CD4-positive, CD25-positive, alpha-beta regulatory T cell (primary cell): ENCODE measurements around the gene MGRN1. TPM values are rescaled to one million over a fixed set of nuclear protein-coding genes. Genes with fewer than 3 reads are reported as not detected.

ENCODE experiments used
- ATAC-seq, 2 donors: fragments of 150-1000 bp; cut with Tn5 transposase; one replicate each; pipeline ENCODE4 v1.10.0; 2021; ENCODE audit warnings: low read depth in 2 of 2, moderate number of reproducible peaks in 2 of 2, moderate library complexity in 1 of 2
- DNase-seq, 3 donors: peaks; one replicate each; pipeline versions ENCODE4 v3.0.0 to v3.0.0-alpha.2; 2012 to 2022; ENCODE audit warnings: mixed read lengths in 1 of 3
- H3K27ac ChIP-seq: one replicate; pipeline ENCODE4 v1.7.0; 2013; ENCODE audit warnings: mild to moderate bottlenecking, low read length; ENCODE audit not compliant: insufficient read depth, poor library complexity, severe bottlenecking
- H3K27me3 ChIP-seq: one replicate; pipeline ENCODE4 v1.7.0; 2013; ENCODE audit warnings: low read length; ENCODE audit not compliant: control insufficient read depth, insufficient read depth
- H3K36me3 ChIP-seq: one replicate; pipeline ENCODE4 v1.7.0; 2013; ENCODE audit warnings: mild to moderate bottlenecking, low read length, moderate library complexity; ENCODE audit not compliant: control insufficient read depth, insufficient read depth
- H3K4me1 ChIP-seq: 2 replicates; pipeline ENCODE4 v1.7.0; 2013; ENCODE audit warnings: mild to moderate bottlenecking, low read length; ENCODE audit not compliant: insufficient read depth, control insufficient read depth, poor library complexity, severe bottlenecking
- H3K4me3 ChIP-seq: one replicate; pipeline ENCODE4 v1.7.0; 2013; ENCODE audit warnings: low read depth, mild to moderate bottlenecking, low read length, moderate library complexity
- H3K9me3 ChIP-seq, 2 experiments: 1 replicate in 1 of 2; 2 replicates in 1 of 2; pipeline ENCODE4 v1.7.0; 2013; ENCODE audit warnings: low read length in 2 of 2, mild to moderate bottlenecking in 1 of 2, moderate library complexity in 1 of 2; ENCODE audit not compliant: control insufficient read depth in 2 of 2
- H3K27ac Mint-ChIP-seq, 3 donors: one replicate each; pipeline ENCODE4 v1.8.0; 2020 to 2022; ENCODE audit warnings: mild to moderate bottlenecking in 3 of 3, mixed read lengths in 3 of 3, moderate library complexity in 2 of 3
- H3K27me3 Mint-ChIP-seq: one replicate; pipeline ENCODE4 v1.8.0; 2022; ENCODE audit warnings: mild to moderate bottlenecking, mixed read lengths
- H3K36me3 Mint-ChIP-seq: one replicate; pipeline ENCODE4 v1.8.0; 2020; ENCODE audit warnings: mixed read lengths
- H3K4me1 Mint-ChIP-seq, 4 donors: one replicate each; pipeline ENCODE4 v1.8.0; 2020 to 2022; ENCODE audit warnings: mixed read lengths in 4 of 4, mild to moderate bottlenecking in 1 of 4
- H3K4me3 Mint-ChIP-seq, 4 donors: one replicate each; pipeline ENCODE4 v1.8.0; 2020 to 2022; ENCODE audit warnings: mild to moderate bottlenecking in 4 of 4, mixed read lengths in 4 of 4, moderate library complexity in 3 of 4
- H3K9me3 Mint-ChIP-seq, 7 donors: one replicate each; pipeline ENCODE4 v1.8.0; 2020 to 2022; ENCODE audit warnings: mixed read lengths in 7 of 7, mild to moderate bottlenecking in 3 of 7, moderate library complexity in 2 of 7
- polyA plus RNA-seq, 4 donors: library from polyadenylated mRNA; unstranded; fragments of 300-500 nt; fragmentation: Illumina TruSeq; gene quantifications; one replicate each; pipeline ENCODE4 v1.2.3, GENCODE V29; 2021
- total RNA-seq: library from RNA; stranded (reverse); gene quantifications from one replicate; pipeline ENCODE4 v1.2.3, GENCODE V29; 2022

MGRN1 gene
- total and polyA plus RNA-seq, 5 donors from 2014 or later = 2.5 to 78.2 (median 4.7) TPM

- Mint-ChIP-seq H3K9me3 (no peaks in the 10 kb centered on the region), H3K4me3 (peak overlapping the region in 1 of 4 donors; percentile 29), H3K27ac (peak overlapping the region in 1 of 3 donors; percentile 70), H3K27me3 (no peaks in the 10 kb centered on the region), H3K4me1 (peaks cover 0 to 38% (median 13%) of the 10 kb centered on the region in 4 donors), H3K36me3 (peaks cover 5% of the 10 kb centered on the region)
- Histone ChIP-seq H3K36me3 (peaks cover 31% of the 10 kb centered on the region), H3K27me3 (no peaks in the 10 kb centered on the region), H3K4me3 (no peak overlapping the region), H3K9me3 (no peaks in the 10 kb centered on the region), H3K27ac (no peak overlapping the region), H3K4me1 (peaks cover 27% of the 10 kb centered on the region)
- no peak for ATAC-seq
- no peak for DNase-seq
These were observed 42.0 kb downstream of the MGRN1 start for GRCh38 chr16:4666537-4667202.

- Mint-ChIP-seq H3K4me1 (peaks cover 0 to 36% (median 13%) of the 10 kb centered on the region in 4 donors), H3K9me3 (no peaks in the 10 kb centered on the region), H3K36me3 (peaks cover 5% of the 10 kb centered on the region), H3K4me3 (peak overlapping the region in 1 of 4 donors; percentile 11), H3K27ac (no peak overlapping the region), H3K27me3 (no peaks in the 10 kb centered on the region)
- Histone ChIP-seq H3K36me3 (peaks cover 32% of the 10 kb centered on the region), H3K27ac (no peak overlapping the region), H3K4me3 (no peak overlapping the region), H3K27me3 (no peaks in the 10 kb centered on the region), H3K4me1 (peaks cover 25% of the 10 kb centered on the region), H3K9me3 (no peaks in the 10 kb centered on the region)
- ATAC-seq = no peak
- no peak for DNase-seq
These were observed 42.8 kb downstream of the MGRN1 start for GRCh38 chr16:4667203-4667963.

DNA sequence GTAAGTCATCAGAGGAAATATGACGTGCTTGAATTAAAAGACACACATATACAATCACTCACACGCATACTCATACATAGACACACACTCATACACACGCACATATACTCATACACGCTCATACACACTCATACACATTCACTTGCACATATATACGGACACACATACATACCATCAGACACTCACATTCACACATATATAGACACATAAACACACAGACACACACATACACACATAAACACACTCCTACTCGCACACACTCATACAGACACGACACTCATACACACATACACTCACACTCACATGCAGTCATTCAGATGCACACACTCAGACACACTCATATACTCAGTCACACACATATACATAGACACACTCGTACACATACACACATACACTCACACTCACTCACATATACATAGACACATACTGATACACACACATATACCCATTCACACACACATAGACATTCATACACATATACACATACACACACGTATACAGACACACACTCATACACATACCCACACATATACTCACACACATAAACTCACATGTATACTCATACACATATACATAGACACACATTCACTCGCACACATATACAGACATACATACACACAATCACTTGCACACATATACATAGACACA, 43.8 kb downstream of the MGRN1 start:
- H3K9me3 ChIP-seq = no peaks in the 10 kb centered on the region
- peaks cover 34% of the 10 kb centered on the region for H3K36me3 ChIP-seq
- H3K9me3 Mint-ChIP-seq = no peaks in the 10 kb centered on the region
- H3K4me1 ChIP-seq = peaks cover 25% of the 10 kb centered on the region
- no peaks in the 10 kb centered on the region for H3K27me3 ChIP-seq
- DNase-seq (no peak), ATAC-seq (no peak)
- H3K27ac ChIP-seq = no peak overlapping the region
- H3K4me3 ChIP-seq = no peak overlapping the region
- H3K27ac Mint-ChIP-seq = no peak overlapping the region
- H3K4me1 Mint-ChIP-seq = peaks cover 0 to 28% (median 11%) of the 10 kb centered on the region in 4 donors
- peaks cover 5% of the 10 kb centered on the region for H3K36me3 Mint-ChIP-seq
- no peak overlapping the region for H3K4me3 Mint-ChIP-seq
- H3K27me3 Mint-ChIP-seq = no peaks in the 10 kb centered on the region

DNA sequence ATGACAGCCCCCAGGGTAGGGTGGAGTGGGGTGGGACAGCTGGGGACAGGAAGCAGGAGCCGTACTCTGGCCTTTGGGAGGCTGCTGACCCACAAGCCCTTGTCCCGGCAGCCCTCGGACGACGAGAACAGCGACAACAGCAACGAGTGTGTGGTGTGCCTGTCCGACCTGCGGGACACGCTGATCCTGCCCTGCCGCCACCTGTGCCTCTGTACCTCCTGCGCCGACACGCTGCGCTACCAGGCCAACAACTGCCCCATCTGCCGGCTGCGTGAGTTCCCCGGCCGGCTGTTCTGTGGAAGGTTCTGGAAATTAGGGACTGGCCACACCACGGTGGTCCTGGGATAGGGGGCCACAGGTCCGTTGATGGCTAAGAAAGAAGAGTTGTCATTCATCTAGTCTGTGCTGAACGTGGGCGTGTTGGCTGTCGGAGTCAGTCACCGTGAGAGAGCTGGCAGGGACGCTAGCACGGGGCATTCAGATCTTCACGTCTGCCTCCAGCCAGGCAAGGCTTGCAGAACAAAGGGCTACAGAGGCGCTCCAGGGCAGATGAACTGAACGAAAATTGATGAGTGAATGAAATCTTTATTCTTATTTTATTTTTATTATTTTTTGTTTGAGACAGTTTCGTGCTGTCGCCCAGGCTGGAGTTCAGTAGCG, 48.9 kb downstream of the MGRN1 start:
- Histone ChIP-seq H3K9me3 (no peaks in the 10 kb centered on the region), H3K4me3 (no peak overlapping the region), H3K36me3 (peaks cover 21% of the 10 kb centered on the region), H3K4me1 (peaks cover 25% of the 10 kb centered on the region), H3K27me3 (no peaks in the 10 kb centered on the region), H3K27ac (no peak overlapping the region)
- Mint-ChIP-seq H3K4me1 (peaks cover 0 to 22% (median 9%) of the 10 kb centered on the region in 4 donors), H3K4me3 (no peak overlapping the region), H3K27ac (peak overlapping the region in 1 of 3 donors; percentile 46), H3K36me3 (peaks cover 18% of the 10 kb centered on the region), H3K27me3 (no peaks in the 10 kb centered on the region), H3K9me3 (no peaks in the 10 kb centered on the region)
- DNase-seq (no peak), ATAC-seq (no peak)

DNA sequence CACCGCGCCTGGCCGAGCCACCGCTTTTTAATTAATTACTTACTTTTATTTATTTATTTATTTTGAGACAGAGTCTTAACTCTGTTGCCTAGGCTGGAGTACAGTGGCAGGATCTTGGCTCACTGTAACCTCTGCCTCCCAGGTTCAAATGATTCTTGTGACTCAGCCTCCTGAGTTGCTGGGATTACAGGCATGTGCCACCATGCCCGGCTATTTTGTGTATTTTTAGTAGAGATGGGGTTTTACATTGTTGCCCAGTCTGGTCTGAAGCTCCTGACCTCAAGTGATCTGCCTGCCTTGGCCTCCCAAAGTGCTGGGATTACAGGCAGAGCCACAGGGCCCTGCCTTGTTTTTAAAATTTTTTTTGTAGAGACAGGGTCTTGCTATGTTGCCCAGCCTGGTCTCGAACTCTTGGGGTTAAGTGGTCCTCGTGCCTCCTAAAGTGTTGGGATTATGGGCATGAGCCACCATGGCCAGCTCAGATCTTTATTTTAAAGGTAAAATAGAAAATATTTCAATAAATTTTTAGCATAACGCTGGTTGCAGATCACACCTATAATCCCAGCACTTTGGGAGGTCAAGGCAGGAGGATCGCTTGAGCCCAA, 50.4 kb downstream of the MGRN1 start:
- Mint-ChIP-seq H3K27ac (peak overlapping the region; percentile 77 to 95 (median 95)), H3K4me3 (no peak overlapping the region), H3K9me3 (no peaks in the 10 kb centered on the region), H3K36me3 (peaks cover 13% of the 10 kb centered on the region), H3K27me3 (no peaks in the 10 kb centered on the region), H3K4me1 (peaks cover 0 to 22% (median 9%) of the 10 kb centered on the region in 4 donors)
- H3K27ac ChIP-seq = no peak overlapping the region
- no peak overlapping the region for H3K4me3 ChIP-seq
- no peaks in the 10 kb centered on the region for H3K27me3 ChIP-seq
- DNase-seq (no peak), ATAC-seq (no peak)
- H3K9me3 ChIP-seq = no peaks in the 10 kb centered on the region
- H3K36me3 ChIP-seq = peaks cover 12% of the 10 kb centered on the region
- peaks cover 25% of the 10 kb centered on the region for H3K4me1 ChIP-seq

DNA sequence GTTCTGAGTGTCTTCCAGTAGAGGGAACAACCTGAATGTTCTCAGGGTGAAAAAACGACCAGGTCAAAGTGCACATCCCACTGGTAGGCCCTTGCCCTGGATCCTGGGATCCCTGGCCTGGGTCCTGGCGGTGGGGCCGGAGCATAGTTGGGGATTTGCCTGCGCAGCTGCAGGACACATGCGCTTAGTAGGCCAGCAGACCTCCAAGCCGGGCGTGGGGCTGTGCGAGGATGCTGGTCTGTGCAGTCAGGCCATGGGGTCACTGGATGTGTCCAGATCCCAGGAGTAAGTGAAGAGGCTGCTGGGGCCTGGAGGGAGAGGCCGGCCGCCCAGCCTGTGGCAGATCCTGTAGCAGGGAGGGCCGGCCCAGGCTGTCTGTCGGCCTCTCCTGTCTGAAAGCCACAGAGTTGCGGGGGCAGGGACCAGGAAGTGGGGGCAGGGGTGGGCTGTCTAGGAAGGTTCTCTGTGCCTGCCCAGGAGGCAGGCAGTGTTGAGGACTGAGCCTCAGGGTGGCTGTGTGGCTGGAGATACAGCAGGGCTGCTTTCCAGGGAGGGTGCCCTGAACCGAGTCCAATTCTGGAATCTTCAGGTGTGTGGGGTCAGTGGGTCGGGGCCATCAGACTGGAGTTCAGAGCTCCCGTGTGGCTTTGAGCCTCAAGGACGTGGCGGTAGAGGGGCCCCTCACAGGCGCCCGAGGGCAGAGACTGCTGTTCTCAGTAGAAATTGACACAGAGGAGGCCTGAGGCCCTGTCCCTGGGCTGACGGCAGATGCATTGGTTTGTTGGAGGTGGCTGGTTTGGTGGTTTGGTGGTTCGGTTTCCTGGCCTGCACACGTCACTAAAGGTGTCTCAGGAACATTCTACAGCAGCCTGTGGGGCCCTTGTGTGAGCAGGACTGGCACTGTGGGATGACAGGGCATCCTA, 51.5 kb downstream of the MGRN1 start:
- peak overlapping the region; percentile 95 to 97 (median 95) for H3K27ac Mint-ChIP-seq
- H3K27ac ChIP-seq = peak overlapping the region; percentile 75
- H3K4me3 ChIP-seq = no peak overlapping the region

More for the DNA sequence above, 51.5 kb downstream of the MGRN1 start:
- peaks cover 0 to 22% (median 9%) of the 10 kb centered on the region in 4 donors for H3K4me1 Mint-ChIP-seq
- DNase-seq = peak; percentile 22 to 83 (median 61)
- H3K9me3 Mint-ChIP-seq = no peaks in the 10 kb centered on the region
- Histone ChIP-seq H3K27me3 (no peaks in the 10 kb centered on the region), H3K4me1 (peaks cover 25% of the 10 kb centered on the region), H3K36me3 (peaks cover 12% of the 10 kb centered on the region), H3K9me3 (no peaks in the 10 kb centered on the region)
- peaks cover 13% of the 10 kb centered on the region for H3K36me3 Mint-ChIP-seq
- no peaks in the 10 kb centered on the region for H3K27me3 Mint-ChIP-seq
- peak overlapping the region; percentile 3 to 78 (median 68) for H3K4me3 Mint-ChIP-seq
- ATAC-seq = peak; percentile 77 to 83
